Fibroblast of skin of back (primary cell): ENCODE results near the gene HBB. TPM values are rescaled to one million over a fixed set of nuclear protein-coding genes. Genes with fewer than 3 reads are reported as not detected.
"Not testable (repeated sequence)": the region's sequence is repeated elsewhere in the genome, so short reads cannot be mapped to it uniquely, and the experiment has no call there.

Experiments
- DNase-seq: peaks from one replicate; pipeline ENCODE4 v3.0.0-alpha.2; 2013
- polyA plus RNA-seq, 2 experiments: library from polyadenylated mRNA; unstranded; fragments of 120-200 nt; gene quantifications; one replicate each; pipeline ENCODE4 v1.2.1, GENCODE V29; 2013; ENCODE audit not compliant: insufficient read length in 2 of 2

The HBB gene
- 1.5 TPM for polyA plus RNA-seq (2013, experiment 1 of 2; ENCODE audit: insufficient read length)
- 1.5 TPM for polyA plus RNA-seq (2013, experiment 2 of 2; ENCODE audit: insufficient read length)

DNA sequence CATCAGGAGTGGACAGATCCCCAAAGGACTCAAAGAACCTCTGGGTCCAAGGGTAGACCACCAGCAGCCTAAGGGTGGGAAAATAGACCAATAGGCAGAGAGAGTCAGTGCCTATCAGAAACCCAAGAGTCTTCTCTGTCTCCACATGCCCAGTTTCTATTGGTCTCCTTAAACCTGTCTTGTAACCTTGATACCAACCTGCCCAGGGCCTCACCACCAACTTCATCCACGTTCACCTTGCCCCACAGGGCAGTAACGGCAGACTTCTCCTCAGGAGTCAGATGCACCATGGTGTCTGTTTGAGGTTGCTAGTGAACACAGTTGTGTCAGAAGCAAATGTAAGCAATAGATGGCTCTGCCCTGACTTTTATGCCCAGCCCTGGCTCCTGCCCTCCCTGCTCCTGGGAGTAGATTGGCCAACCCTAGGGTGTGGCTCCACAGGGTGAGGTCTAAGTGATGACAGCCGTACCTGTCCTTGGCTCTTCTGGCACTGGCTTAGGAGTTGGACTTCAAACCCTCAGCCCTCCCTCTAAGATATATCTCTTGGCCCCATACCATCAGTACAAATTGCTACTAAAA is at the start of gene HBB:
TSS of gene HBB (minus strand) at position 340 of the 579 bp plus-strand sequence. CDS start at position 290, 50 bp downstream.
- no peak for DNase-seq

DNA sequence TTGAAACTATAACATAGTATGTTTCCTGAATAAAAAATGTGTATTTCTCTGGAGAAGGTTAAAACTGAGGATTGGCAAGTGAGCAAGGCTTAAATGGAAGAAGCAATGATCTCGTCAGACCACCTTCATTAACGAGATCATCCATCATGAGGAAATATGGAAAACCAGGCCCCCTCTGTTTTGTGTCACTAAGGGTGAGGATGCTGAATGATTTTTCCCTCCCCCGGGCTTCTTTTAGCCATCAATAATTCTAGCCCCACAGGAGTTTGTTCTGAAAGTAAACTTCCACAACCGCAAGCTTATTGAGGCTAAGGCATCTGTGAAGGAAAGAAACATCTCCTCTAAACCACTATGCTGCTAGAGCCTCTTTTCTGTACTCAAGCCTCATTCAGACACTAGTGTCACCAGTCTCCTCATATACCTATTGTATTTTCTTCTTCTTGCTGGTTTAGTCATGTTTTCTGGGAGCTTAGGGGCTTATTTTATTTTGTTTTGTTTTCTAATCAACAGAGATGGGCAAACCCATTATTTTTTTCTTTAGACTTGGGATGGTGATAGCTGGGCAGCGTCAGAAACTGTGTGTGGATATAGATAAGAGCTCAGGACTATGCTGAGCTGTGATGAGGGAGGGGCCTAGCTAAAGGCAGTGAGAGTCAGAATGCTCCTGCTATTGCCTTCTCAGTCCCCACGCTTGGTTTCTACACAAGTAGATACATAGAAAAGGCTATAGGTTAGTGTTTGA is 48.7 kb upstream of the HBB start:
- DNase-seq, result no peak

DNA sequence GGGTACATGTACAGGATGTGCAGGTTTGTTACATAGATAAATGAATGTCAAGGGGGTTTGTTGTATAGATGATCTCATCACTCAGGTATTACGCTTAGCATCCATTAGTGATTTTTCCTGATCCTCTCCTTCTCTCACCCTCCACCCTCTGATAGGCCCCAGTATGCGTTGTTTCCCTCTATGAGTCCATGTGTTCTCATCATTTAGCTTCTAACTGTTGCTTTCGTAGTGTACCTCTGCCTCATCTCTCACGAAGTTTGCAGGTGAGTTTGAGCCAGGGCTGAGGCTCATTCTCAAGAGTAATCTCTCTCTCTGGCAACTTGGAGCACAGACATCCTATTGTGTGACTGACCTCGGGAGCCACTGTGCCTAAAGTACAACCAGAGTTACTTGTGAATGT is 47.5 kb upstream of the HBB start:
- DNase-seq, result no peak

DNA sequence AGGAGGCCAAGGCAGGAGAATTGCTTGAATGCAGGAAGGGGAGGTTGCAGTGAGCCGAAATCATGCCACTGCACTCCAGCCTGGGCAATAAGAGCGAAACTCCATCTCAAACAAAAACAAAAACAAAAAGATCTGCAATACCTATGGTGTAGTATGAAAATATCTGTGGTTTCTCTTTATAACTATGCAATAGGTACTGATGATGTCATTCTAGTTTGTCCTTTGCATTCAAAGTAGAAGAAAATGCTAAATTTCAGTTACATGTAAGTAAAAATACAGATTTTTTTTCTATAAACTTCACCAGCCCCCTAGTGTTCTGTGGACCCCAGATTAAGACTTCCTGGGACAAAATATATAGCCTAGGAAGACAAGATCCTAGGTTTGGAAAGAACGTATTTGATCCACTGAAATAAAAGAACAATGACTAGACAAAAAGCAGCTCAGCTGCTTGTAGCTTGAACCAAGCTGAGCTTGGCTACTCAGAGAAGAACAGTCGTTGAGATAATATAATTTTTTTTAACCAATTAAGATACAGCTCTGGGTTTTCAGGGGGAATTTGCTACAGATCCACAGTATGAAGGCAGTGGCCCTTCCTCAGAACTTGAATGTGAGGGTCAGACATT is 45.6 kb upstream of the HBB start:
- no peak for DNase-seq

DNA sequence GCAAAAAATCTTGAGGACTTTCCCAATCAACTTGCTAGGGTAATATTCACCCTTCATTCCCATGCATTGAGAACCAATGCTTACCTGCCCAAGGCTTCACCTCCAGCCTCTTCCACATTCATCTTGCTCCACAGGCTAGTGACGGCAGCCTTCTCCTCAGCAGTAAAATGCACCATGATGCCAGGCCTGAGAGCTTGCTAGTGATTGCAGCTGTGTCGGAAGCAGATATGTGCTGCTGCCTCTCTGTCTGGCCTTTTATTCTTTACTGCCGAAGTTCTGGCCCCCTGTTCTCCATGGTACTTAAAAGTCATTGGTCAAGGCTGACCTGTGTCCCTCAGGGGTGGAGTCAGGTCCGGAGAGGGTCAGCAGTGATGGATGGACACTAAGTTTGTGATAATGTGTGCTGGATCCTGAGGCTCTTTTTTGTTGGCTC is 42.9 kb upstream of the HBB start, which contains the start of gene HBE1:
TSS of gene HBE1 (minus strand) at position 231 of the 433 bp plus-strand sequence. CDS start at position 176, 55 bp downstream.
- DNase-seq, result no peak

DNA sequence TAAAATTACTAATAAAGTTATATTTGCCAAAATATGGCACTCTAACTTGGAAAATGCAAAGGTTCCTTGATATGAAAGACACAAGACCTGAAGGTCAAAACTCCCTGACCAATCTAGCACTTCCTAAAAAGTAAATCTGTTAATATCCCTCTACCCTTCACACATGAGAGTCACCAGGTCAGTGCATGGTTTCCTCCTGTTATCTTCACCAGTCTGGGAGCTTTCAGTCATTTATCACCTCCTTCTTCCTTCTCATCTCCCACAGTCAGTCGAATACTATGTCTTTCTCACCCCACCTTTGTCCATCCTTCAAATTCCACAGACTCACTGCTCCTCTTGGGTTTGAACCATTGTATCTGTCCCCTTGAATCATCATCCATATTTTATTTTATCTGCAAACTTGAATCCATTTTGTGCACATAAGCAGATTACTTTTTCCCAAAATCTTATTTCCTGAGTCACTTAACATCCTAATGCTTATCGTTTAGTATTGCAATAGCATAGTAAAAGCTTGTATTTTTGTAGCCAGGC is 40.2 kb upstream of the HBB start:
- no peak for DNase-seq

DNA sequence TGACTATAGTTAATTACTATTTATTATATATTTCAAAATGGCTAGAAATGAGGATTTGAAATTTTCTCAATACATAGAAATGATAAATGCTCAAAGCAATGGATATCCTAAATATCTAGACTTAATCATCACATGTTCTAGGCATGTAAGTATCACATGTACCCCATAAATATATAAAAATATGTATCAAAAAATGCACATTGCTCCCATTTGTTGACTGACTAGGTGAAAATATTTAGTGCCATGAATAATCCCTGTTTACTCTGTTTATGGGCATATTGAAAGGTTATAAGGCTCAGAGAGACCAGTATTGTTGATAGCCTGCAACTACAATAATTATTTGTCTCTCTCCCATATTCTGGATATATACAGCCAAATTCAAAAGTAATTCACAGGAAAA is 39.7 kb upstream of the HBB start:
- no peak for DNase-seq

DNA sequence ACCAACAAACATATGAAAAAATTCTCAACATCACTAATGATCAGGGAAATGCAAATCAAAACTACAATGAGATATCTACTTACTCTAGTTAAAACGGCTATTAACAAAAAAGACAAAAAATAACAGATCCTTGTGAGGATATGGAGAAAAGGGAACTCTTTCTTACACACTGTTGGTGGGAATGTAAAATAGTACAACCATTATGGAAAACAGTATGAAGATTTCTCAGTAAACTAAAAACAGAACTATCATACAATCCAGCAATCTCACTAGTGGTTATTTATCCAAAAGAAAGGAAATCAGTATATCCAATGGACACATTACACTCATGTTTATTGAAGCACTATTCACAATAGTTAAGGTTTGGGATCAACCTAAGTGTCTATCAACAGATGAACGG is 39.0 kb upstream of the HBB start:
- DNase-seq, result no peak

DNA sequence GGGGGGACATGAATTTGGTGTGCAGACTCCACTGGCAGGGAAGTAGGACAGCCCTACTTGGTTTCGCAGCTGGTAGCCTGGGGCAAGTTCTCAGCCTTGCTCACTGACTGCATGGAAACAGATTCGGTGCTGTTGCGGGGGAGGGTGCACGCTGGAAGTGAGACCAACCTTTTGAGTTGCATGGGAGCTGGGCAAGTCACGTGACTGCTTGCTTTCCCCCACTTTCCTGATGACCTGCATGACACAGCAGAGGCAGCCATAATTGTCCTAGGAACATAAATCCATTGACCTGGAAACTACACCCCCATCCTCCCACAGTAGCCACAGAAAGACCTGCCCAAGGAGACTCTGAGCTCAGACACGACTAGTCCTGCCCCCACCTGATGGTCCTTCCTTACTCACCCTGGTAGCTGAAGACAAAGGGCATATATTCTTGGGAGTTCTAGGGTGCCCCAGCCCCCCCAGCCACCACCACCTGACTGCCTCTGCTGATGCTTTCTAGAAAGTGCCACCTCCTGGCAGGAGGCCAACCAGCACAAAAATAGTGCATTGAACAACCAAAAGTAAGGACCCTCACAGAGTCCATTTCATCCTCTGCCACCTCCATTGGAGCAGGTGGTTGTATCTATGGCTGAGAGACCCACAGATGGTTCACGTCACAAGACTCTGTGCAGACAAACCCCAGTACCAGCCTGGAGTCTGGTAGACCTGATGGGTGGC is 31.8 kb upstream of the HBB start:
- DNase-seq, result no peak

DNA sequence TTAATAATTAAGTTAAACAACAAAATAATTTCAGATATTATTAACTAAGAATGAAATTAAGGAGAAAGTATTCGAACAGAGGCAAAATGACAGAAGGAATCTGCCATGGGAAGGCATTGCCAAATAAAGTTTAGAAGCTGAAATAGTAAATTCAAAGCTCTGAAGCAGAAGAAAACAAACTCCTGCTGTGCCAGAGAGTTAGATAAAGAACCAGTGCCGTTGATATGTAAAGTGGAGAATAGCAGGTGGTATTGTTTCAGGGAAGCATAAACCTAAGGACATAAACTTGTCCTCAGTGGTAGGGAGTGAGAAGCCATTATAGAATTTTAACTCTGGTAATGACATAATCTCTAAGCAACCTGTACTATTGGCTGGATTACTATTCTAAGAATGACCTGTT is 30.4 kb upstream of the HBB start:
- DNase-seq, result no peak

DNA sequence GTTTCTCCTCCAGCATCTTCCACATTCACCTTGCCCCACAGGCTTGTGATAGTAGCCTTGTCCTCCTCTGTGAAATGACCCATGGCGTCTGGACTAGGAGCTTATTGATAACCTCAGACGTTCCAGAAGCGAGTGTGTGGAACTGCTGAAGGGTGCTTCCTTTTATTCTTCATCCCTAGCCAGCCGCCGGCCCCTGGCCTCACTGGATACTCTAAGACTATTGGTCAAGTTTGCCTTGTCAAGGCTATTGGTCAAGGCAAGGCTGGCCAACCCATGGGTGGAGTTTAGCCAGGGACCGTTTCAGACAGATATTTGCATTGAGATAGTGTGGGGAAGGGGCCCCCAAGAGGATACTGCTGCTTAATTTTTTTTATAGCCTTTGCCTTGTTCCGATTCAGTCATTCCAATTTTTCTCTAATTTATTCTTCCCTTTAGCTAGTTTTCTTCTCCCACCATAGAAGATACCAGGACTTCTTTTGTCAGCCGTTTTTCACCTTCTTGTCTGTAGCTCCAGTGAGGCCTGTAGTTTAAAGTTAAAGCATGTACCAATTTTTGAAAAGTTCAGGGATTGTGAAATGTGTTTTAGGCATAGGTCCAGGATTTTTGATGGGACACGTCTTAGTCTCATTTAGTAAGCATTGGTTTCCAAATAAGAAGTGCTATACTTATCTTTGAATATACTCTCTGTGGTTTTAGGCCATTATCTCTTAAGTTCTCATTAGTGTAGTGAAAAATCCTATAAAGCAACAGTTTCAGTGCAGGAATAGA is 28.0 kb upstream of the HBB start, which contains the start of gene HBG2:
TSS of gene HBG2 (minus strand) at position 136 of the 768 bp plus-strand sequence. CDS start at position 83, 53 bp downstream.
- not testable (repeated sequence) for DNase-seq

DNA sequence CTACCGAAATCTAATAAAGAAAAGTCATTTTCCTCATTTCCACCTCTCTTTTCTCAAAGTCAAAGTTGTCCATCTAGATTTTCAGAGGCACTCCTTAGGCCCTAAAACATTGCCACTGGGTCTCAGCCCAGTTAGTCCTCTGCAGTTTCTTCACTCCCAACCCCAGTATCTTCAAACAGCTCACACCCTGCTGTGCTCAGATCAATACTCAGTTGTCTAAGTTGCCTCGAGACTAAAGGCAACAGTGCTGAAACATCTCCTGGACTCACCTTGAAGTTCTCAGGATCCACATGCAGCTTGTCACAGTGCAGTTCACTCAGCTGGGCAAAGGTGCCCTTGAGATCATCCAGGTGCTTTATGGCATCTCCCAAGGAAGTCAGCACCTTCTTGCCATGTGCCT is 27.2 kb upstream of the HBB start:
- not testable (repeated sequence) for DNase-seq

DNA sequence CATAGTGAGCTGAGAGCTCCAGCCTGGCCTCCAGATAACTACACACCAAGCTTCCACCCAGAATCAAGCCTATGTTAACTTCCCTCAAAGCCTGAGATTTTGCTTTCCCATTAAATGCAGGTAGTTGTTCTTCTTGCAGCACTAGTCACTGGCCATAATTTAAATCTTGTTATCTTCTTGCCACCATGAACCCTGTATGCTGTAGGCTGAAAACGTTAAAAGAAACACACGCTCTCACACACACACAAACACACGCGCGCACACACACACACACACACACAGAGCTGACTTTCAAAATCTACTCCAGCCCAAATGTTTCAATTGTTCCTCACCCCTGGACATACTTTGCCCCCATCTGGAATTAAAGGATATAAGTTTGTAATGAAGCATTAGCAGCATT is 26.6 kb upstream of the HBB start:
- DNase-seq, result not testable (repeated sequence)

DNA sequence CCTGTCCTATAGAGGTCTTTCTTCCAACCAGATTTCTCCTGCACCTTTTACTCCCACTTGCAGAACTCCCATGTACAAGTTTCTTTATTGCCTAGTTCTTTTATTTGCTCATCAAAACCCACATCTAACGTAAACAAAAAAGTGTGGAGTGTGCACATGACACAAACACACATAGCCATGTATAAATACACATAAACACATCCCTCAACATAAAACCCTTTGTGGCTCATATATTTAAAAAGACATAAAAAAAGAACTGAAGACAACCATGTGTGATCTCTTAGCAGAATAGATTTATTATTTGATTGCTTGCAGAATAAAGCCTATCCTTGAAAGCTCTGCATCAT is 26.0 kb upstream of the HBB start:
- no peak for DNase-seq

DNA sequence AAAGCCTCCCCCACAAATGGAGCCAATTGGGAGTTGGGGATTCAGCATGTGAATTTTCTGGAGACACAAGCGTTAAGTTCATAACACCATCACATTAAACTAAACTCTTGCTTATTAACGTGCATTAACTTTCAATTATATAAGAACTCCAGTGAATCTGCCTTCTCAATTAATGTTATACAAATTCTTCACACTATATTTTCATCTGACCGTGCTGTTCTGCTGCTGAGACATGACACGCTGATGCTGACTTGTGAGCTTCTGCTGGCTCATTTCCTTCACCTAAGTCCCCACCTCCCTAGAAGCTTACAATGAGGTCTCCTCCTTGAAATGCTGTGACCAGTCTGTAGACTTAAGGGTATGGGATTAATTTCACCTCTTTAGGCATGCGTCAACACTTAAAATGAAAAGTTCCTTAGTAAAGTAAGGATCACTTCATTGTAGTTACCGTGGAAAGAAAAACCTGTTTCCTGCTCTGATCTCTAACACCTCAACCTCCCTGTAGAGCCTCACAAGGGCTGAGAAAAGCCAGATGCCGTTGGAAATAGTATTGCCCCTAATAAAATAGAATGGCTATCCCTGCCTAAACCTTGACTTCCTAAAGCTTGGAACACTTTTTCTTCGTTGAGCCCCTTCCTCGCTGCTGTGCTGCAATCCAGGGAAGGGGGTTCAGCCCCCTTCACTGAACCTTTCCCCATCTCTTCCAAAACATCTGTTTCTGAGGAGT is 25.5 kb upstream of the HBB start:
- DNase-seq, result no peak

DNA sequence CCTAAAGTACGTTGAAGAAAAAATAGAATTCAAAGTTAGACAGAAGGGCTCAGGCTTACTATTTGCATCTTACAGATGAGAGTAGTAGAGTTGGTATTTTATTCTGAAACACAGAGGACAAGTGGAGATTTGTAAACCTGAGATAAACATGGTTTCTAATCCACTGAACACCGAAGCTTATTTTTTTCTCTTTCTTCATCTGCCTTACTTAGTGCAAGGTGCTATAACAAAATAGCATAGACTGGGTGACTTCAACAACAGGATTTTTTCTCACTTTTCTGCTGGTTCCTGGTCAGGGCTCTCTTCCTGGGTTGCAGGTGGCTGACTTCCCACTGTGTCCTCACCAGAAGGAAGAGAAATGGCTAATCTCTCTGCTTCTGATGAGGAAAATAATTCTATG is 24.9 kb upstream of the HBB start:
- DNase-seq, result no peak

DNA sequence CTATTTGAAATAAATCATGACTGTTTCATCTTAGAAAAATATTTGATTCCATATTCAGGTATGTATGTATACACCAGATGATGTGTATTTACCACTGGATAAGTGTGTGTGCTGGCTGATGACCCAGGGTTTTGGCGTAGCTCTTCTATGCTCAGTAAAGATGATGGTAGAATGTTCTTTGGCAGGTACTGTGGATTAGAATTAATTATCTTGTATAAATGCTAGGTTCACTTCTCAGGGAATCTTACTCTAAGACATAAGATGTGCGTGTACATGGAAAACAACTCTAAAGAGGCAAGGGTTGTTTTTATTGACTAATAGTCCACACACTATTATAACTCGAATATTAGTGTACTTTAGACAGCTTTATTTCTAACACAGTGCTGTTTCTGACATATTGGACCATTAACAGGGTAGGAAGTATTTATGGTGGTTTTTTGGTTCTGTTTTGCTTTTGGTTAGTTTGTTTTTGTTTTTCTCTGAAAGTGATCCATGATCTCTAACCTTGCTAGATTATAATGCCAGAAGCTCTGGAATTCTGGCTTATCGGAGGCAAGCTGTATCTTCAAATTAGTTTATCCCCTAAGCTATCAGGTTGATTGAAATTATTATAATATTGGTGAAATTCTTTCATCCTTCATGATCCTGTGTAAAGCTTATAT is 23.8 kb upstream of the HBB start:
- no peak for DNase-seq

DNA sequence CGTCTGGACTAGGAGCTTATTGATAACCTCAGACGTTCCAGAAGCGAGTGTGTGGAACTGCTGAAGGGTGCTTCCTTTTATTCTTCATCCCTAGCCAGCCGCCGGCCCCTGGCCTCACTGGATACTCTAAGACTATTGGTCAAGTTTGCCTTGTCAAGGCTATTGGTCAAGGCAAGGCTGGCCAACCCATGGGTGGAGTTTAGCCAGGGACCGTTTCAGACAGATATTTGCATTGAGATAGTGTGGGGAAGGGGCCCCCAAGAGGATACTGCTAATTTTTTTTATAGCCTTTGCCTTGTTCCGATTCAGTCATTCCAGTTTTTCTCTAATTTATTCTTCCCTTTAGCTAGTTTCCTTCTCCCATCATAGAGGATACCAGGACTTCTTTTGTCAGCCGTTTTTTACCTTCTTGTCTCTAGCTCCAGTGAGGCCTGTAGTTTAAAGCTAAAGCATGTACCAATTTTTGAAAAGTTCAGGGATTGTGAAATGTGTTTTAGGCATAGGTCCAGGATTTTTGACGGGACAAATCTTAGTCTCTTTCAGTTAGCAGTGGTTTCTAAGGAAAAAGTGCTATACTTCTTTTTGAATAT is 23.0 kb upstream of the HBB start, which contains the start of gene HBG1:
TSS of gene HBG1 (minus strand) at position 51 of the 590 bp plus-strand sequence. CDS start 53 bp downstream, outside the sequence.
- not testable (repeated sequence) for DNase-seq

DNA sequence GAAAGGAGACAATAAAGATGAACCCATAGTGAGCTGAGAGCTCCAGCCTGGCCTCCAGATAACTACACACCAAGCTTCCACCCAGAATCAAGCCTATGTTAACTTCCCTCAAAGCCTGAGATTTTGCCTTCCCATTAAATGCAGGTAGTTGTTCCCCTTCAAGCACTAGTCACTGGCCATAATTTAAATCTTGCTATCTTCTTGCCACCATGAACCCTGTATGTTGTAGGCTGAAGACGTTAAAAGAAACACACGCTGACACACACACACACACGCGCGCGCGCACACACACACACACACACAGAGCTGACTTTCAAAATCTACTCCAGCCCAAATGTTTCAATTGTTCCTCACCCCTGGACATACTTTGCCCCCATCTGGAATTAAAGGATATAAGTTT is 21.6 kb upstream of the HBB start:
- not testable (repeated sequence) for DNase-seq
